SH-SY5Y (cell line): ENCODE data around the gene ZFPM1.

Source experiments
- GATA2 ChIP-seq: IDR thresholded peaks from 2 replicates; pipeline ENCODE4 v1.6.1; 2011; ENCODE audit warnings: mild to moderate bottlenecking, low read depth, low read length
- GATA3 ChIP-seq: IDR thresholded peaks from 2 replicates; pipeline ENCODE4 v1.6.1; 2011; ENCODE audit warnings: low read depth, mild to moderate bottlenecking, low read length, moderate library complexity

Gene ZFPM1

DNA sequence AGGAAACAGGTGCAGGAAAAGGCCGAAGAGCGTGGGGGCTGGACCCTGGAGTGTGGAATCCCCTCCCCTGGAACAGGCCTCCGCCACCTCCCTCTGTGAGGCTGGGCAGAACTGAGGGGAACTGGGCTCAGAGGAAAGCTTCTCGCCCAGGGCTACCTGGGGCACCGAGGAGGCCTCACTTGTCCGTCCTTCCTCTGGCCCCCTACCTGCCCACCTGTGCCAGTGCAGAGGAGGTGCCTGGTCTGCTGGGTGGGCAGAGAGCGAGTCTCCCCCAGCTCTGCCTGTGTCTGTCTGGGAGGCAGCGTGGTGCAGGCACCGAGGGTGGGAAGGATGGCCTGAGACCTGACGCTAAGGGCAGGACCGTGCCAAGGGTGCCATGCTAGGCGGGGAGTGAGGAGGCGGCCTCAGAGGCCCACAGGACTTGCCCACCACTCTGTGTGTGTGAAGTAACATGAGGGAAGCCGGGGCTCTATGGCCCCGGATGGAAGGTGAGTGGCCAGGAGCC, 42.2 kb downstream of the ZFPM1 start:
- TF ChIP-seq GATA3: no peak
- no peak for TF ChIP-seq GATA2

GRCh38 chr16:88497561-88498462, 44.7 kb downstream of the ZFPM1 start:
- TF ChIP-seq GATA2 (no peak), GATA3 (no peak)

- TF ChIP-seq GATA2 (no peak), GATA3 (no peak)
Measured at GRCh38 chr16:88498576-88499208, 45.6 kb downstream of the ZFPM1 start.

DNA sequence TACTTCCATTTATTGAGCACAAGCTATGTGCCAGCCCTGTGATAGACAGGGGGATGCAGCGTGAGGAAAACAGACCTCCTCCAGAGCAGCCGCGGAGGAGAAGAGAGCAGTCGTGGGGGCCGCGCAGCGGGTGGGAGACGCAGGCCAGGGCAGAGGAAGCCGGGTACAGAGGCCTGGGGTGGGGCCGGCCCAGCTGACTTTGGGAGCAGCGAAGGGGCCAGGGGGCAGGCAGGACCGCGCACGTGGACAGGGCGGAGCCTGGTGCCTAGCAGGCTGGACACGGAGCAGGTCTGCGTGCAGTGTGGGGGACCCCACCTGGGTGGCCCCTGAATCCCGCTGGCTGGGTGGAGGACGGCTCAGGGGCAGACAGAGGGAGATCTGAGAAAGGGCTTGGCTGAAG, 46.2 kb downstream of the ZFPM1 start:
- TF ChIP-seq GATA2: no peak
- TF ChIP-seq GATA3: no peak

DNA sequence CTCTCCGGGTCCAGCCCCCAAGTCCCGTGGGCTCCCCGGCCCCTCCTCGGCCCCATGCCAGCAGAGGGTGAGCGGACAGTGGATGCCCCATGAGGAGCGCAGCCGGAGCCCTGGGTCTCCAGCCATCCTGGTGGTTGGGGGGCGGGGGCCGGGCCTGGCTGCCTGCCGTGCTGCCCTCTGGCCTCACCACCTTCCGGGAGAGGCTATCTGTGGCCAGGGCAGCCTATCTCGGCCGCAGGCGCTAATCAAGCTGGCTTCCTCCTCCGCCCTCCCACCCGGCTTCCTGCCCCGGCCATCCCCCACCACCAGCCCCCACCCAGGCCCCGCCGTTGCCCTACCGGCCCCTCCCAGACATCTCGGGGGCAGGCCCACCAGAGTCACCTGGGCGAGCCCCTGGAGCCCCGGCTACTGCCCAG, 46.8 kb downstream of the ZFPM1 start:
- TF ChIP-seq GATA2 (no peak), GATA3 (no peak)

- no peak for TF ChIP-seq GATA2
- no peak for TF ChIP-seq GATA3
Measured at GRCh38 chr16:88500255-88500661, 47.2 kb downstream of the ZFPM1 start.

GRCh38 chr16:88502371-88502770, 49.3 kb downstream of the ZFPM1 start:
- TF ChIP-seq GATA3 (no peak), GATA2 (no peak)

DNA sequence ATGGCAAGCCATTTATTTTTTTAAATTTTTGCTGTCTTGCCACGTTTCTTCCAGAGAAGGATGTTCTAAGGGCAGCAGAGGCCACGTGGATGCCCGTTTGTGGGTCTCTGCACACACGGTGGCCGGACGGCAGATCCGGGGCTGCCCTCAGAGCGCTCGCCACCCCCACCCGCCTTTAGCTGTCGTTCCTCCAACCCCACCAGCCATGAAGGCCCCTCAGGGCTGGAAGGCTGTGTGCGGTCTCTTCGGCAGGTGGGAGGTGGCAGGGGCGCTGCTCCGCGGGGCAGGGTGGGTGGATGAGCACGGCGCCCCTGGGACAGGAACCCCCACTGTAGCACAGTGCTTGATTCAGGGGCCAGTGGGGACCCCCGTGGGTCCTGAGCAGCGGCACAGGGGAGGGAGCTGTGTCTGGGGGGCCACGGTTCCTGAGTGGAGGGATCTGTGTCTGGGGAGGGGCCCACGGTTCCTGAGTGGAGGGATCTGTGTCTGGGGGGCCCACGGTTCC, 49.7 kb downstream of the ZFPM1 start:
- TF ChIP-seq GATA2 (no peak), GATA3 (no peak)

- no peak for TF ChIP-seq GATA2
Measured at GRCh38 chr16:88503374-88503770, 50.3 kb downstream of the ZFPM1 start.

DNA sequence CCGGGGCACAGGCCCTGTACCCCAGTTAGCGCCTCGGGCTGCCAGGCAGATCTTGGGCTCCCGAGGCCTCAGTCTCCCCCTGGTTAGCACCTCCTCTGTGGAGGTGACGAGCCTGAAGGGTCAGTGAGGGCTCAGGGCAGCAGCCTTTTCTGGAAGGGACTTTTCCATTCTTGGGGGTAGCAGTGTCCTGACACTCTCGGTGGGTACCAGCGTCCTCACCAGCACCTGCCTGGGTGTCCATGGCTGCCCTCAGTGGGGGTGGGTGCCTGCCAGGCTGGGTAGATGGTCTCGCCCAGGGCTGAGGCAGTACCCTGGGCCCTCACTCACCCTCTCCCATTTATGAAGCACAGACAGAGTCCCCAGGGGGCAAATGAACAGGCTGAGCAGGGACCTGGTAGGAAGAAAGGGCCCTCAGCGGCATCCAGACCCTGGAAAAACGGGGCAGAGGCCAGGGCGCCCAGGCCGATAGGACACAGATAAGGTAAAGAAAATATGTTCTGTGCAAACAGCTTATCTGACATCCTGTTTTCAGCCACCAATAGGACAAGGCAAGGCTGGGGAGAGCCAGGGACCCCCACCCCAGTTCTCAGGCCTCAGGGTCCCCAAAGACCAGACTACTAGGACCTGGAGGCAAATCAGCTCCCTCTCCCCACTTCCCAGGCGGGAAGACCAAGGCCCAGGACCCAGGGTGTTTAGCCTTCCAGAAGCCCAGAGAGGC, 50.9 kb downstream of the ZFPM1 start:
- TF ChIP-seq GATA3: no peak
- 0 out of 2 replicates have a peak, but pooled peaks have one; percentile 11 for TF ChIP-seq GATA2

- TF ChIP-seq GATA2 (no peak), GATA3 (no peak)
Measured at GRCh38 chr16:88504489-88505404, 51.7 kb downstream of the ZFPM1 start.

DNA sequence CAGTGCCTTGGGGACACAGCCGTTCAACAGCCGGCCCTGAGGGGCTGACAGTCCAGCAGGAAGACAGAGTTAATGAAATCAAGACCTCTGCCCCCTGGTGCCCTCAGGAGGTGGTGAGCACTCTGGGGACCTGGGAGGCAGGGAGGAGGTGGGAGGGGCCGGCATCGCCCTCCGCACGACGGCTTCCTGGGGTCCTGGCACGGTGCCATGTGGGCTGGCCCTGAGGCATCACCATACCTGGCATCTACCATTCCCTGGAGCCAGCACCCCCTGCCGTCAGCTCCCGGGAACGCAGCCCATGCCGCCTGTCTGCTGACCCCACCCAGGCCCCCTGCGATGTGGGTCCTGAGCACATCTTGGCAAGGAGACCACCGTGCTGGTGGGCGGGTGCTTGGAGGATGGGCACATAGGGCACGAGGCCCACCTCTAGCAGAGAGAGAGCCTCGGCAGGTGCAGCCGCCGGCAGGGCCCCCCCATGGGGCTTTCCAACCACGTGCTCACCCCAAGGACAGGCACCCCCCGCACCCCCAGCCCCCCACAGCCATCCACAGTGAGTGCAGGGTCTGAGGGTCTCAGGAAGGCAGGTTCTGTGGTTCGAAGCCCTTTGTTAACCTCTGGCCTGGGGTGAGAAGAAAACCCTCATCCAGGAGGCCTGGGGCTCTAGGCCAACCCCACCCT, 52.5 kb downstream of the ZFPM1 start:
- TF ChIP-seq GATA3: no peak
- no peak for TF ChIP-seq GATA2

GRCh38 chr16:88506723-88507122, 53.6 kb downstream of the ZFPM1 start:
- TF ChIP-seq GATA2: no peak
- no peak for TF ChIP-seq GATA3
